Stomach (tissue), 4 donors: ENCODE data around the gene PTPRC.

ENCODE experiments used
- EP300 ChIP-seq: sonication (generic); formaldehyde crosslinking; IDR thresholded peaks from one replicate; pipeline ENCODE4 v1.6.1; 2017; ENCODE audit warnings: antibody characterized with exemption
- POLR2A ChIP-seq, 4 donors: fragments of 450-650 bp; IDR thresholded peaks; one replicate each; pipeline ENCODE4 v1.6.1; 2016; ENCODE audit warnings: antibody characterized with exemption in 4 of 4, control low read depth in 2 of 4, mild to moderate bottlenecking in 1 of 4, moderate library complexity in 1 of 4
- POLR2AphosphoS5 ChIP-seq, 3 donors: sonication (generic); formaldehyde crosslinking; IDR thresholded peaks; one replicate each; pipeline ENCODE4 v1.6.1; 2016; ENCODE audit warnings: antibody characterized with exemption in 3 of 3
- TF ChIP-seq, protein P1 (sequence below), 7 experiments: fragments of 450-650 bp in 4 of 7; fragments of 200-600 bp in 3 of 7; sonication (generic) in 3 of 7; IDR thresholded peaks; one replicate each; pipeline ENCODE4 v1.5.1; 2016 to 2019; ENCODE audit warnings: antibody characterized with exemption in 7 of 7, control low read depth in 2 of 7, mild to moderate bottlenecking in 1 of 7

GRCh38 chr1:198716051-198716450 is 77.2 kb downstream of the PTPRC start:
- TF ChIP-seq, protein P1, sequence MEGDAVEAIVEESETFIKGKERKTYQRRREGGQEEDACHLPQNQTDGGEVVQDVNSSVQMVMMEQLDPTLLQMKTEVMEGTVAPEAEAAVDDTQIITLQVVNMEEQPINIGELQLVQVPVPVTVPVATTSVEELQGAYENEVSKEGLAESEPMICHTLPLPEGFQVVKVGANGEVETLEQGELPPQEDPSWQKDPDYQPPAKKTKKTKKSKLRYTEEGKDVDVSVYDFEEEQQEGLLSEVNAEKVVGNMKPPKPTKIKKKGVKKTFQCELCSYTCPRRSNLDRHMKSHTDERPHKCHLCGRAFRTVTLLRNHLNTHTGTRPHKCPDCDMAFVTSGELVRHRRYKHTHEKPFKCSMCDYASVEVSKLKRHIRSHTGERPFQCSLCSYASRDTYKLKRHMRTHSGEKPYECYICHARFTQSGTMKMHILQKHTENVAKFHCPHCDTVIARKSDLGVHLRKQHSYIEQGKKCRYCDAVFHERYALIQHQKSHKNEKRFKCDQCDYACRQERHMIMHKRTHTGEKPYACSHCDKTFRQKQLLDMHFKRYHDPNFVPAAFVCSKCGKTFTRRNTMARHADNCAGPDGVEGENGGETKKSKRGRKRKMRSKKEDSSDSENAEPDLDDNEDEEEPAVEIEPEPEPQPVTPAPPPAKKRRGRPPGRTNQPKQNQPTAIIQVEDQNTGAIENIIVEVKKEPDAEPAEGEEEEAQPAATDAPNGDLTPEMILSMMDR (IDR thresholded peaks at IDR 0.05) = no peak
- TF ChIP-seq EP300 = no peak
- TF ChIP-seq POLR2AphosphoS5 (IDR thresholded peaks at IDR 0.05) = no peak
- TF ChIP-seq POLR2A (IDR thresholded peaks at IDR 0.05) = no peak
